ENCODE data around the gene CELA1.

GRCh38 chr12:51391283-51392123 lies 45.0 kb upstream of the CELA1 start, which contains the start of gene GALNT6:
- no peak for TF ChIP-seq CTCF (conservative IDR thresholded peaks at IDR 0.05; ENCODE audit: low read depth, low read length)
- TF ChIP-seq EZH2 (IDR thresholded peaks at IDR 0.05; ENCODE audit: borderline replicate concordance, low read depth, low read length, poor library complexity, severe bottlenecking) = no peak
